GM20431 (cell line): ENCODE data around the gene DNM3.

Experiments used
- in situ Hi-C: fragments of 300-500 bp; cut with MseI, MboI; formaldehyde crosslinking; loops from one replicate; pipeline ENCODE4 v1.15.0; 2020; ENCODE audit warnings: low sequenced_read_pairs; ENCODE audit not compliant: unreplicated experiment

Gene DNM3

GRCh38 chr1:172184506-172185191 lies 343.4 kb downstream of the DNM3 start:
- in situ Hi-C loops = no loop called here

GRCh38 chr1:172185211-172185610 lies 343.9 kb downstream of the DNM3 start:
- in situ Hi-C loops = no loop called here

GRCh38 chr1:172185996-172186395 lies 344.7 kb downstream of the DNM3 start:
- in situ Hi-C loops = no loop called here

- in situ Hi-C loops = no loop called here
Observed at GRCh38 chr1:172201572-172201971, 360.3 kb downstream of the DNM3 start.

- in situ Hi-C loops = no loop called here
Observed at GRCh38 chr1:172203135-172203823, 362.0 kb downstream of the DNM3 start.

- in situ Hi-C loops = no loop called here
Observed at GRCh38 chr1:172203902-172204301, 362.6 kb downstream of the DNM3 start.

GRCh38 chr1:172206256-172206655 lies 365.0 kb downstream of the DNM3 start:
- in situ Hi-C loops = no loop called here

- in situ Hi-C loops = no loop called here
Observed at GRCh38 chr1:172208635-172209034, 367.3 kb downstream of the DNM3 start.

- in situ Hi-C loops = no loop called here
Observed at GRCh38 chr1:172211221-172211620, 369.9 kb downstream of the DNM3 start.

GRCh38 chr1:172212124-172212523 lies 370.8 kb downstream of the DNM3 start:
- in situ Hi-C loops = no loop called here

- in situ Hi-C loops = no loop called here
Observed at GRCh38 chr1:172215006-172215405, 373.7 kb downstream of the DNM3 start.

- in situ Hi-C loops = no loop called here
Observed at GRCh38 chr1:172219966-172220365, 378.7 kb downstream of the DNM3 start.

- in situ Hi-C loops = no loop called here
Observed at GRCh38 chr1:172220376-172220775, 379.1 kb downstream of the DNM3 start.

GRCh38 chr1:172221436-172221835 lies 380.1 kb downstream of the DNM3 start:
- in situ Hi-C loops = no loop called here

GRCh38 chr1:172224871-172225270 lies 383.6 kb downstream of the DNM3 start:
- in situ Hi-C loops = no loop called here

- in situ Hi-C loops = no loop called here
Observed at GRCh38 chr1:172229942-172230341, 388.6 kb downstream of the DNM3 start.

GRCh38 chr1:172230526-172230925 lies 389.2 kb downstream of the DNM3 start:
- in situ Hi-C loops = no loop called here

- in situ Hi-C loops = no loop called here
Observed at GRCh38 chr1:172236958-172237357, 395.7 kb downstream of the DNM3 start.

GRCh38 chr1:172238158-172238557 lies 396.9 kb downstream of the DNM3 start:
- in situ Hi-C loops = no loop called here

GRCh38 chr1:172238965-172239364 lies 397.7 kb downstream of the DNM3 start:
- in situ Hi-C loops = no loop called here

GRCh38 chr1:172239901-172240300 lies 398.6 kb downstream of the DNM3 start:
- in situ Hi-C loops = no loop called here

GRCh38 chr1:172241540-172241939 lies 400.2 kb downstream of the DNM3 start:
- in situ Hi-C loops = no loop called here
